B cell (primary cell): ENCODE results near the gene EDC4.

Source experiments
- CTCF ChIP-seq: fragments of 200-600 bp; IDR thresholded peaks from one replicate; pipeline ENCODE4 v1.8.0; 2022; ENCODE audit warnings: antibody characterized with exemption, mild to moderate bottlenecking
- EZH2 ChIP-seq: IDR thresholded peaks from 2 replicates; pipeline ENCODE4 v1.6.1; 2012; ENCODE audit warnings: borderline replicate concordance, low read depth, mild to moderate bottlenecking, moderate library complexity, low read length; ENCODE audit not compliant: insufficient read depth, poor library complexity, severe bottlenecking

GRCh38 chr16:67865318-67865717 lies 7.5 kb upstream of the EDC4 start:
- no peak for TF ChIP-seq CTCF
- no peak for TF ChIP-seq EZH2
